ENCODE results near the gene NBEAL1. TPM values are rescaled to one million over a fixed set of nuclear protein-coding genes. Genes with fewer than 3 reads are reported as not detected.

The NBEAL1 gene
- total and polyA plus RNA-seq, 11 donors, result 3.1 to 26.9 (median 18.1) TPM

- intact Hi-C loops (cut with DNase I), result no loop called here
- Histone ChIP-seq H3K36me3 (peaks cover 0 to 24% (median 17%) of the 10 kb centered on the region in 9 donors), H3K27me3 (no peaks in the 10 kb centered on the region), H3K9me3 (no peaks in the 10 kb centered on the region), H3K4me3 (no peak overlapping the region), H3K27ac (no peak overlapping the region), H3K4me1 (peaks cover 0 to 43% (median 5%) of the 10 kb centered on the region in 12 donors)
- ATAC-seq (no peak), DNase-seq (no peak)
- WGBS, 4 donors, result 80 to 89% (median 85%) methylated on average over 2 of the region's 2 CpGs
- TF ChIP-seq CTCF (IDR thresholded peaks at IDR 0.05) (no peak), POLR2A (IDR thresholded peaks at IDR 0.05) (no peak)
Measured at GRCh38 chr2:203040966-203041521, 26.4 kb downstream of the NBEAL1 start.

- TF ChIP-seq POLR2A (IDR thresholded peaks at IDR 0.05), result no peak
- no peak for TF ChIP-seq CTCF (IDR thresholded peaks at IDR 0.05)
- H3K27ac ChIP-seq, result no peak overlapping the region
- intact Hi-C loops (cut with DNase I), result no loop called here
- WGBS, 4 donors, result 98 to 99% (median 98%) methylated on average over 4 of the region's 4 CpGs
- H3K9me3 ChIP-seq, result no peaks in the 10 kb centered on the region
- peaks cover 0 to 35% (median 27%) of the 10 kb centered on the region in 9 donors for H3K36me3 ChIP-seq
- H3K4me3 ChIP-seq, result no peak overlapping the region
- H3K27me3 ChIP-seq, result no peaks in the 10 kb centered on the region
- DNase-seq, result no peak
- peaks cover 0 to 32% (median 4%) of the 10 kb centered on the region in 12 donors for H3K4me1 ChIP-seq
- no peak for ATAC-seq
Measured at GRCh38 chr2:203042178-203042577, 27.5 kb downstream of the NBEAL1 start.

DNA sequence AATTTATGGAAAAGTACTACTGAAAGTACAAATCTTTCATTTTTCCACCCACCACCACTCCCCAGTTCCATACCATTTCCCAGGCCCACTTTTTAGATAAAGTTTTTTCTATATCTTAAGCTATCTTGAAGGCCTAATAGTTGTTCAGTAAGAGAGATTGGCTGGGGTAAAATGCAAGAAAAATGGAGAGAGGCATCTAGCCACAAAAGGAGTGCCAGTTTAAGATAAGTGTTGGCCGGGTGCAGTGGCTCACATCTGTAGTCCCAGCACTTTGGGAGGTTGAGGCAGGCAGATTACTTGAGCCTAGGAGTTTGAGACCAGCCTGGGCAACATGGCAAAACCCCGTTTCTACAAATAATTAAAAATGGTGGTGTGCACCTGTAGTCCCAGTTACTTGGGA is 28.6 kb downstream of the NBEAL1 start:
- H3K4me1 ChIP-seq, result peaks cover 0 to 24% (median 4%) of the 10 kb centered on the region in 12 donors
- H3K4me3 ChIP-seq, result no peak overlapping the region
- no peaks in the 10 kb centered on the region for H3K27me3 ChIP-seq
- intact Hi-C loops (cut with DNase I), result no loop called here
- no peaks in the 10 kb centered on the region for H3K9me3 ChIP-seq
- H3K36me3 ChIP-seq, result peaks cover 0 to 43% (median 35%) of the 10 kb centered on the region in 9 donors
- no peak for DNase-seq
- WGBS, 4 donors, result 91 to 97% (median 97%) methylated on average over 2 of the region's 2 CpGs
- TF ChIP-seq POLR2A (IDR thresholded peaks at IDR 0.05) (no peak), CTCF (IDR thresholded peaks at IDR 0.05) (no peak)
- ATAC-seq, result no peak
- H3K27ac ChIP-seq, result no peak overlapping the region

- DNase-seq (no peak), ATAC-seq (no peak)
- Histone ChIP-seq H3K9me3 (no peaks in the 10 kb centered on the region), H3K36me3 (peaks cover 0 to 60% (median 54%) of the 10 kb centered on the region in 9 donors), H3K27me3 (no peaks in the 10 kb centered on the region), H3K4me3 (no peak overlapping the region), H3K27ac (no peak overlapping the region), H3K4me1 (peaks cover 0 to 24% (median 4%) of the 10 kb centered on the region in 12 donors)
- TF ChIP-seq CTCF (IDR thresholded peaks at IDR 0.05), result no peak
- TF ChIP-seq POLR2A (IDR thresholded peaks at IDR 0.05), result no peak
- 89 to 100% (median 95%) methylated on average over 1 of the region's 1 CpG for WGBS, 4 donors
- intact Hi-C loops (cut with DNase I), result no loop called here
Measured at GRCh38 chr2:203045867-203046266, 31.2 kb downstream of the NBEAL1 start.
